Small intestine (tissue), 7 donors: ENCODE data around the gene WNT2B. TPM values are rescaled to one million over a fixed set of nuclear protein-coding genes. Genes with fewer than 3 reads are reported as not detected.

ENCODE experiments used
- DNase-seq, 2 donors: peaks; one replicate each; pipeline versions ENCODE4 v3.0.0 to v3.0.0-alpha.2; 2013
- FAIRE-seq: peaks from 2 replicates; lab custom pipeline; 2012; peaks lifted over from hg19 to GRCh38; lab: Jason Lieb, UNC
- H3K27ac ChIP-seq, 3 donors: one replicate each; pipeline ENCODE4 v1.5.1; 2013; ENCODE audit warnings: low read length in 2 of 3, mild to moderate bottlenecking in 2 of 3, control low read depth in 1 of 3, inconsistent platforms in 1 of 3, low read depth in 1 of 3, moderate library complexity in 1 of 3
- H3K27me3 ChIP-seq, 3 donors: one replicate each; pipeline ENCODE4 v1.6.1; 2013; ENCODE audit warnings: low read length in 3 of 3, inconsistent platforms in 1 of 3; ENCODE audit not compliant: control insufficient read depth in 3 of 3, insufficient read depth in 3 of 3
- H3K36me3 ChIP-seq, 3 donors: one replicate each; pipeline ENCODE4 v1.6.1; 2013; ENCODE audit warnings: low read length in 3 of 3, inconsistent platforms in 1 of 3, low read depth in 1 of 3, mild to moderate bottlenecking in 1 of 3, moderate library complexity in 1 of 3; ENCODE audit not compliant: control insufficient read depth in 3 of 3, insufficient read depth in 2 of 3
- H3K4me1 ChIP-seq, 3 donors: one replicate each; pipeline ENCODE4 v1.6.1; 2013; ENCODE audit warnings: low read length in 2 of 3, inconsistent platforms in 1 of 3, low read depth in 1 of 3, mild to moderate bottlenecking in 1 of 3, moderate library complexity in 1 of 3; ENCODE audit not compliant: control insufficient read depth in 3 of 3, insufficient read depth in 2 of 3
- H3K4me3 ChIP-seq, 3 donors: one replicate each; pipeline ENCODE4 v1.5.1; 2013; ENCODE audit warnings: low read length in 3 of 3, control low read depth in 1 of 3, inconsistent platforms in 1 of 3, low read depth in 1 of 3, mild to moderate bottlenecking in 1 of 3, moderate library complexity in 1 of 3
- H3K9me3 ChIP-seq, 2 donors: one replicate each; pipeline ENCODE4 v1.6.1; 2013; ENCODE audit warnings: low read depth in 1 of 2, low read length in 1 of 2; ENCODE audit not compliant: control insufficient read depth in 2 of 2, insufficient read depth in 1 of 2
- whole genome bisulfite sequencing, 3 donors: extraction: QIAGEN DNeasy Blood & Tissue Kit; methylation state at CpG; one replicate each; pipeline ENCODE4 v1.1.7; 2013; 5-methylcytosine and 5-hydroxymethylcytosine counted together
- polyA plus RNA-seq, 4 donors: library from polyadenylated mRNA; stranded (reverse) in 3 of 4; unstranded in 1 of 4; fragments of 200-250 nt in 3 of 4; fragments of 120-200 nt in 1 of 4; gene quantifications; one replicate each; pipeline versions ENCODE4 v1.2.1 to v1.2.3, GENCODE V29; 2013
- donor health status: healthy with polysubstance abuse.
- donor health status: control.
- donor health status: control.
- donor health status: Bipolar disorder and iron deficiency.
- donor health status: healthy.

WNT2B gene
- polyA plus RNA-seq, 4 donors: 1.6 to 4.3 (median 3.6) TPM

- DNase-seq (no peak), FAIRE-seq (no peak)
- peaks cover 0 to 15% (median 0%) of the 10 kb centered on the region in 3 donors for H3K36me3 ChIP-seq
- H3K9me3 ChIP-seq: no peaks in the 10 kb centered on the region
- no peak overlapping the region for H3K4me3 ChIP-seq
- no peaks in the 10 kb centered on the region for H3K27me3 ChIP-seq
- 92 to 100% (median 96%) methylated on average over 2 of the region's 2 CpGs for WGBS, 3 donors
- H3K4me1 ChIP-seq: peaks cover 0 to 11% (median 0%) of the 10 kb centered on the region in 3 donors
- H3K27ac ChIP-seq: no peak overlapping the region
Measured at GRCh38 chr1:112546076-112546475, 37.3 kb downstream of the WNT2B start.

DNA sequence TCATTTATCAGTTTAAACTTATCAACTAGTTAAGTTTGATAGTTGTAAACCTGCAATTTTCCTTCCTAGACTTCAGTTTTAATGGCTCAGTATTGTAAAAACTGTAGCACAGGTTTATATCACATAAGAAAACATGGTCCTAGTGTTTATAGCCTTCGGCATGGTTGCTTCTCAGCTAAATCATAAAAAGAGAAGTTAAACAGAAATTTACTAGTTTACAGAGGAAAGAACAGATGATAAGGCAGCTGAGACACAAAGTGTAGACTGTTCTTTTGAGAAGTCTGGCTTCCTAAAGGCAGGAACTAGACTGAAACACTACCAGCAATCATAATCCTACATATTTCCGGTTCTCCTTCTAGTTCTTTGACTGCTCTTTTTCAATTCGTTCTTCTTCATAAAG is 39.8 kb downstream of the WNT2B start:
- WGBS, 3 donors: 68 to 88% (median 80%) methylated on average over 3 of the region's 3 CpGs
- H3K27me3 ChIP-seq: no peaks in the 10 kb centered on the region
- no peak overlapping the region for H3K4me3 ChIP-seq
- DNase-seq (peak in 1 of 2 donors; percentile 47), FAIRE-seq (no peak)
- H3K4me1 ChIP-seq: peaks cover 0 to 11% (median 0%) of the 10 kb centered on the region in 3 donors
- no peaks in the 10 kb centered on the region for H3K9me3 ChIP-seq
- peak overlapping the region in 1 of 3 donors; percentile 31 for H3K27ac ChIP-seq
- H3K36me3 ChIP-seq: peaks cover 0 to 9% (median 0%) of the 10 kb centered on the region in 3 donors

- Histone ChIP-seq H3K36me3 (peaks cover 0 to 8% (median 0%) of the 10 kb centered on the region in 3 donors), H3K27ac (peak overlapping the region in 1 of 3 donors; percentile 31), H3K27me3 (no peaks in the 10 kb centered on the region), H3K4me1 (peaks cover 0 to 8% (median 0%) of the 10 kb centered on the region in 3 donors), H3K4me3 (no peak overlapping the region), H3K9me3 (no peaks in the 10 kb centered on the region)
- 32 to 70% (median 53%) methylated on average over 2 of the region's 2 CpGs for WGBS, 3 donors
- DNase-seq: peak; percentile 20 to 47
- FAIRE-seq: no peak
Measured at GRCh38 chr1:112549590-112549989, 40.8 kb downstream of the WNT2B start.

DNA sequence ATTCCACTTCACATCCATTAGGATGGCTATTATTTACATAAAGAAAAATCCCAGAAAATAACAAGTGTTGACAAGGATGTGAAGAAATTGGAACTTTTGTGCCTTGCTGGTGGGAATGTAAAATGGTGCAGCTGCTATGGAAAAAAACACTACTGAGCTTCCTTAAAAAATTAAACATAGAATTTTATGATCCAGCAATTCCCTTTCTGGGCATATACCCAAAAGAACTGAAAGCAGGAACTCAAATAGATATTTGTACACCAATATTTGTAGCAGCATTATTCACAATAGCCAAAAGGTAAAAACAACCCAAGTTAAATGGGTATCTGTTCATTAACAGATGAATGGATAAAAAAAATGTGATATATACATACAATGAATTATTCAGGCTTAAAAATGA is 45.6 kb downstream of the WNT2B start:
- Histone ChIP-seq H3K4me3 (no peak overlapping the region), H3K27ac (no peak overlapping the region), H3K36me3 (peaks cover 0 to 8% (median 0%) of the 10 kb centered on the region in 3 donors), H3K9me3 (no peaks in the 10 kb centered on the region), H3K27me3 (no peaks in the 10 kb centered on the region), H3K4me1 (peaks cover 0 to 4% (median 0%) of the 10 kb centered on the region in 3 donors)
- FAIRE-seq (no peak), DNase-seq (no peak)

DNA sequence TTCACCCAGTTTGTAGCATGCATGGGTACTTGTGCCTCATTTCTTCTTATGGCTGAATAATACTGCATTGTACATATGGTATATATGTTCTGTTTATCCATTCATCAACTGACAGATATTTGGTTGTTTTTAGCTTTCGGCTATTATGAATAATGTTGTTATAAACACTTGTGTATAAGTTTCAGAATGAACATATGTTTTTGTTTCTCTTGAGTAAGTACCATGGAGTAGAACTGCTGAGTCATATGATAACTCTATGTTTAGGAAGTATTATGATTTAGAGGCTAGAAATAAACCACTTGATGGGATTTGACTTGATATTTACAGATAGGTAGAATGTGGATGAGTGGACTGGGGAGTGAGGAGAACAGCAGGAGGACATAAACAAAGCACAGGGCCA is 48.6 kb downstream of the WNT2B start:
- Histone ChIP-seq H3K4me3 (no peak overlapping the region), H3K9me3 (no peaks in the 10 kb centered on the region), H3K27me3 (no peaks in the 10 kb centered on the region), H3K36me3 (peaks cover 0 to 14% (median 0%) of the 10 kb centered on the region in 3 donors), H3K4me1 (no peaks in the 10 kb centered on the region), H3K27ac (no peak overlapping the region)
- no peak for DNase-seq
- FAIRE-seq: no peak
- WGBS, 3 donors: 61 to 96% (median 82%) methylated on average over 1 of the region's 1 CpG

DNA sequence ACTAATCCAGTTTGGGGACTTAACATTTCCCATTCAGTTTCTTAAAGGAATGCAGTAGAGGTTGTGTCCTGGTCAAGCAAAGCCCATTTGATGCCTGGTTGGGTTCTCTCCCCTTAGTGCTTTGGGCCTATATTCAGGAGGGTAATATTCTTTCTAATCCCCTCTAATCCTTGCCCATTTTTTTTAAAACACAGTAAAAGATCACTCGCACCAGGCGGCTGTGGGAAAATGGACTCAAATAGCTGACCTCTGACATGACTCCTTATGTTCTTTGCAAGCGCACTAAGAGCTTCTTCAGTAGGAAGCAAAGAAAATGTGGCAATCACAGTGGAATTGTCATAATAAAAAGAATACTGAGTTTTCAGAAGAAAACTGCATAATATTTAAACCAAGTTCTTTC is 49.9 kb downstream of the WNT2B start:
- FAIRE-seq: no peak
- H3K27me3 ChIP-seq: no peaks in the 10 kb centered on the region
- no peaks in the 10 kb centered on the region for H3K9me3 ChIP-seq
- peaks cover 0 to 4% (median 0%) of the 10 kb centered on the region in 3 donors for H3K4me1 ChIP-seq
- peaks cover 0 to 14% (median 0%) of the 10 kb centered on the region in 3 donors for H3K36me3 ChIP-seq
- no peak for DNase-seq
- H3K4me3 ChIP-seq: no peak overlapping the region
- WGBS, 3 donors: 94 to 97% (median 94%) methylated on average over 3 of the region's 3 CpGs
- no peak overlapping the region for H3K27ac ChIP-seq

DNA sequence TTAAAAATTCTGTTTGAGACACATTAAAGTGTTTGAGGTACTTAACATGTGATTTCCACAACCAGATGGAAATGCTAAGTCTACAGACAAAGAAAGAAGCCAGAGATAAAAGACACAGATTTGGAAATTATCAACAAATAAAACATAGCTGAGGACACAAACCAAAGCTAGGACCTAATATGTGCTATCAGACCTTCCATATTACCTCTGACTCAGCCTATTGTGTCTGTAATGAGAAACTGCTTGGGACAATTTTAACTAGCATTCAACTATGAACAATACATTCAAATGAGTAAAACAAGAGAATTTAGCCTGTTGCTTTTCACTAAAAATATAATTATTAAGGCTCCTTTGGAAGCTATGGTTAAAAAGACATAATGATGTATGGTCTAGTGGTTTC is 54.6 kb downstream of the WNT2B start:
- FAIRE-seq (no peak), DNase-seq (no peak)
- peaks cover 0 to 4% (median 0%) of the 10 kb centered on the region in 3 donors for H3K4me1 ChIP-seq

DNA sequence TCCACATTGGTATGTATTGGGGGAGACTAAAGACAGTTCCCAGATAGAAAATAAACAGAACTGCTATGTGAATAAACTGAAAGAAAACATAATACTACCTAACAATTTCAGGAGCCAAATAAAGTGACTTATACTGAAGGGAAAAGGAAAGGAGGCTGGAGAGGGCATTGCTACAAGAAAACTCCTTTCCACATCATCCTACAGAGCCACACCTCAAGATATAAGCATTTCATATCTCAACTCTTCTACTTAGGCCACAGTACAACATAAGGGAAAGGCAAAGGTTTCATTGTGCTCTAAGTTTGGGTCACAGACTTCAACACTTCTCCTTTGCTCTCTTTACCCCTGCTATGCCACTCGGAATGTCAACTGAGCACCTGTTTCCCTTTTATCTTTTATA is 55.3 kb downstream of the WNT2B start:
- FAIRE-seq (no peak), DNase-seq (peak; percentile 60 to 79)
- H3K4me3 ChIP-seq: no peak overlapping the region
- peaks cover 0 to 13% (median 0%) of the 10 kb centered on the region in 3 donors for H3K36me3 ChIP-seq
- 21 to 76% (median 50%) methylated on average over 1 of the region's 1 CpG for WGBS, 3 donors
- no peaks in the 10 kb centered on the region for H3K9me3 ChIP-seq
- H3K4me1 ChIP-seq: peaks cover 0 to 4% (median 0%) of the 10 kb centered on the region in 3 donors
- no peaks in the 10 kb centered on the region for H3K27me3 ChIP-seq
- H3K27ac ChIP-seq: peak overlapping the region in 2 of 3 donors; percentile 45 to 55

More for the DNA sequence above, 54.6 kb downstream of the WNT2B start:
- Histone ChIP-seq H3K36me3 (peaks cover 0 to 13% (median 0%) of the 10 kb centered on the region in 3 donors), H3K9me3 (no peaks in the 10 kb centered on the region), H3K27me3 (no peaks in the 10 kb centered on the region), H3K4me3 (no peak overlapping the region), H3K27ac (peak overlapping the region in 1 of 3 donors; percentile 45)

- H3K4me1 ChIP-seq: peaks cover 0 to 4% (median 0%) of the 10 kb centered on the region in 3 donors
- WGBS, 3 donors: 93 to 100% (median 95%) methylated on average over 1 of the region's 1 CpG
- no peak for FAIRE-seq
- DNase-seq: no peak
- no peak overlapping the region for H3K27ac ChIP-seq
- H3K36me3 ChIP-seq: peaks cover 0 to 9% (median 0%) of the 10 kb centered on the region in 3 donors
- no peaks in the 10 kb centered on the region for H3K9me3 ChIP-seq
- no peak overlapping the region for H3K4me3 ChIP-seq
- no peaks in the 10 kb centered on the region for H3K27me3 ChIP-seq
Measured at GRCh38 chr1:112565800-112566199, 57.0 kb downstream of the WNT2B start.
